Ramos (cell line): ENCODE results near the gene LLGL1.
"Not testable (repeated sequence)": the region's sequence is repeated elsewhere in the genome, so short reads cannot be mapped to it uniquely, and the experiment has no call there.

Source experiments
- in situ Hi-C: fragments of 300-500 bp; cut with MboI; formaldehyde crosslinking; loops from one replicate; pipeline ENCODE4 v1.14.3; 2022; ENCODE audit warnings: low sequenced_read_pairs; ENCODE audit not compliant: unreplicated experiment

Gene LLGL1

GRCh38 chr17:18191967-18192366 is 33.5 kb upstream of the LLGL1 start:
- in situ Hi-C loops: no loop called here

- in situ Hi-C loops: no loop called here
Measured at GRCh38 chr17:18194394-18194793, 31.0 kb upstream of the LLGL1 start.

GRCh38 chr17:18194804-18195203 is 30.6 kb upstream of the LLGL1 start:
- in situ Hi-C loops: no loop called here

GRCh38 chr17:18195246-18195645 is 30.2 kb upstream of the LLGL1 start:
- in situ Hi-C loops: no loop called here

- in situ Hi-C loops: no loop called here
Measured at GRCh38 chr17:18197535-18198194, 27.8 kb upstream of the LLGL1 start.

- in situ Hi-C loops: no loop called here
Measured at GRCh38 chr17:18198530-18198929, 26.9 kb upstream of the LLGL1 start.

GRCh38 chr17:18201108-18201507 is 24.3 kb upstream of the LLGL1 start:
- in situ Hi-C loops: no loop called here

- in situ Hi-C loops: no loop called here
Measured at GRCh38 chr17:18203308-18203707, 22.1 kb upstream of the LLGL1 start.

- in situ Hi-C loops: no loop called here
Measured at GRCh38 chr17:18205861-18206260, 19.6 kb upstream of the LLGL1 start.

GRCh38 chr17:18206962-18207361 is 18.5 kb upstream of the LLGL1 start:
- in situ Hi-C loops: no loop called here

GRCh38 chr17:18208092-18208491 is 17.3 kb upstream of the LLGL1 start:
- in situ Hi-C loops: no loop called here

GRCh38 chr17:18213666-18214270 is 11.7 kb upstream of the LLGL1 start:
- in situ Hi-C loops: no loop called here

GRCh38 chr17:18216906-18217305 is 8.5 kb upstream of the LLGL1 start:
- in situ Hi-C loops: not testable (repeated sequence)

- in situ Hi-C loops: no loop called here
Measured at GRCh38 chr17:18217412-18218015, 7.9 kb upstream of the LLGL1 start.

GRCh38 chr17:18218756-18219415 is 6.5 kb upstream of the LLGL1 start:
- in situ Hi-C loops: no loop called here

GRCh38 chr17:18224053-18224386 is 1.4 kb upstream of the LLGL1 start:
- in situ Hi-C loops: no loop called here

GRCh38 chr17:18224387-18225120 is 881 bp upstream of the LLGL1 start:
- in situ Hi-C loops: no loop called here

GRCh38 chr17:18225642-18226283 is 328 bp downstream of the LLGL1 start:
- in situ Hi-C loops: no loop called here

- in situ Hi-C loops: no loop called here
Measured at GRCh38 chr17:18226284-18226945, 980 bp downstream of the LLGL1 start.

- in situ Hi-C loops: no loop called here
Measured at GRCh38 chr17:18227635-18228034, 2.2 kb downstream of the LLGL1 start.
